ENCODE results near the gene SSR3. TPM values are rescaled to one million over a fixed set of nuclear protein-coding genes. Genes with fewer than 3 reads are reported as not detected.
A peak's percentile ranks its signal among the peaks of the same experiment; 100 is the strongest.
"Not testable (repeated sequence)": the region's sequence is repeated elsewhere in the genome, so short reads cannot be mapped to it uniquely, and the experiment has no call there.

The SSR3 gene
- total RNA-seq, 1 experiment from 2014 or later, result 197 TPM

DNA sequence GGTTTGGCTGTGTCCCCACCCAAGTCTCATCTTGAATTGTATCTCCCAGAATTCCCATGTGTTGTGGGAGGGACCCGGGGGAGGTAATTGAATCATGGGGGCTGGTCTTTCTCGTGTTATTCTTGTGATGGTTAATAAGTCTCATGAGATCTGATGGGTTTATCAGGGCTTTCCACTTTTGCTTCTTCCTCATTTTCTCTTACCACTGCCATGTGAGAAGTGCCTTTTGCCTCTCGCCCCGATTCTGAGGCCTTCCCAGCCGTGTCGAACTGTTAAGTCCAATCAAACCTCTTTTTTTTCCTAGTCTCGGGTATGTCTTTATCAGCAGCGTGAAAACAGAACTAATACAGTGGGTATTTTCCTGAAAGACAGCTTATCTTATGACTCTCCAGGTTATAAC, 14.1 kb upstream of the SSR3 start:
- H2AFZ ChIP-seq (ENCODE audit: low read length); H3K36me3 ChIP-seq (ENCODE audit: insufficient read depth, low read length); H3K9me3 ChIP-seq (ENCODE audit: low read length); H3K9ac ChIP-seq (ENCODE audit: low read length); H4K20me1 ChIP-seq (ENCODE audit: insufficient read depth, low read depth, low read length); H3K27me3 ChIP-seq (ENCODE audit: low read length); H3K9me2 ChIP-seq (replicated peaks; ENCODE audit: insufficient read depth, low read length); H3K79me2 ChIP-seq (ENCODE audit: low read length): not testable (repeated sequence)
- DNase-seq, result peak; percentile 78
- 0 out of 2 replicates have a peak overlapping the region, but pooled peaks have one; percentile 11 for H3K4me3 ChIP-seq (ENCODE audit: low read length)
- H3K4me2 ChIP-seq (ENCODE audit: low read depth, low read length, poor library complexity, severe bottlenecking), result peak overlapping the region; percentile 39
- H3K27ac ChIP-seq (ENCODE audit: low read length), result peak overlapping the region; percentile 58
- peaks cover 33% of the 10 kb centered on the region for H3K4me1 ChIP-seq (ENCODE audit: low read length)

DNA sequence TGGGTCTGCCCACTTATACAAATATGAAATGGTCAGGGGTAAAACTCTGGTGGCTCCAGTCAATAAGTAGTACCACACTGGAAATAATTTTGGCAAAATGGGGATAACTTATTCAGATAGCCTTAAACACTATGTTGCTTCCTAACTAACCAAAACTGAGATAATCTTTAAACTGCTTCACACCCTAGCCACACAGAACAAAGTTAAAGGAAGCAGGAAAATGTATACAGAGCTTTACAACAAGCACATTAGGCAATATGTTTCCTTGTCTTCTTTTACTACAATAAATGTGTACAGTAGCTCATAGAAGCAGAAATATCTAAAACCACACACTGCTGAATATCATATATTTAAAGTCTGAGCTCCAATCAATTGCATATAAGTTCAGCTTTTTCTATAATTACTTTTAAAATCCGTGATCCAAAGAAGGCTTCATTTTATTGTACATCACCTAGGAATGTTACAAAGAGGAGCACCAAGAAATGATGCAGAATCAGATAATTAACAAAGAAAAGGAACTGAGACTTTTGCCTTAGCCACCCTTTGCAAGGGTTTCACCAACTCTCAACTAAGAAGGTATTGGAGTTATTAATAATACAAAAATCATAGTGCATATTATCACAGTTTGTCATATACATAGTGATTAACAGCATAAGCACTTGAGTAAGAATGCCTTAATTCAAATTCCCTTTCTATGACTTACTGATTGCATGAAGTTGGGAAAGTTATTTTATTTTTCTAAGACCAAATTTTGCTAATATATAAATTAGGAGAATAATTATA, 9.2 kb upstream of the SSR3 start:
- Histone ChIP-seq H4K20me1 (ENCODE audit: insufficient read depth, low read depth, low read length) (no peaks in the 10 kb centered on the region), H3K9me2 (replicated peaks; ENCODE audit: insufficient read depth, low read length) (no peaks in the 10 kb centered on the region), H3K4me3 (ENCODE audit: low read length) (no peak overlapping the region), H3K9ac (ENCODE audit: low read length) (no peak overlapping the region), H3K4me2 (ENCODE audit: low read depth, low read length, poor library complexity, severe bottlenecking) (no peak overlapping the region), H3K27me3 (ENCODE audit: low read length) (no peaks in the 10 kb centered on the region), H3K9me3 (ENCODE audit: low read length) (no peaks in the 10 kb centered on the region), H3K36me3 (ENCODE audit: insufficient read depth, low read length) (no peaks in the 10 kb centered on the region), H3K79me2 (ENCODE audit: low read length) (no peaks in the 10 kb centered on the region), H3K27ac (ENCODE audit: low read length) (peak overlapping the region; percentile 12; the same call in 1 of the 2 replicates), H2AFZ (ENCODE audit: low read length) (peak overlapping the region; percentile 45; the same call in 1 of the 2 replicates), H3K4me1 (ENCODE audit: low read length) (peaks cover 59% of the 10 kb centered on the region)
- DNase-seq, result no peak

DNA sequence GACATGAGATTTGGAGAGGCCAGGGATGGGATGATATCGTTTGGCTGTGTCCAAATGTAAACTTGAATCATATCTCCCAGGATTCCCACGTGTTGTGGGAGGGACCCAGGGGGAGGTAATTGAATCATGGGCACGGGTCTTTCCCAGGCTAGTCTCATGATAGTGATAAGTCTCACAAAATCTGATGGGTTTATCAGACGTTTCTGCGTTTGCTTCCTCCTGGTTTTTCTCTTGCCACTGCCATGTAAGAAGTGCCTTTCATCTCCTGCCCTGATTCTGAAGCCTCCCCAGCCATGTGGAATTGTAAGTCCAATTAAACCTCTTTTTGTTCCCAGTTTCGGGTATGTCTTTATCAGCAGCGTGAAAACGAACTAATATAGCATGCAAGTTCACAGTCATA, 7.6 kb upstream of the SSR3 start:
- H3K27me3 ChIP-seq (ENCODE audit: low read length); H3K79me2 ChIP-seq (ENCODE audit: low read length); H4K20me1 ChIP-seq (ENCODE audit: insufficient read depth, low read depth, low read length); H2AFZ ChIP-seq (ENCODE audit: low read length); H3K4me3 ChIP-seq (ENCODE audit: low read length); H3K9ac ChIP-seq (ENCODE audit: low read length); H3K36me3 ChIP-seq (ENCODE audit: insufficient read depth, low read length); H3K27ac ChIP-seq (ENCODE audit: low read length); H3K9me2 ChIP-seq (replicated peaks; ENCODE audit: insufficient read depth, low read length); H3K9me3 ChIP-seq (ENCODE audit: low read length); DNase-seq; H3K4me2 ChIP-seq (ENCODE audit: low read depth, low read length, poor library complexity, severe bottlenecking): not testable (repeated sequence)
- H3K4me1 ChIP-seq (ENCODE audit: low read length), result peaks cover 70% of the 10 kb centered on the region

DNA sequence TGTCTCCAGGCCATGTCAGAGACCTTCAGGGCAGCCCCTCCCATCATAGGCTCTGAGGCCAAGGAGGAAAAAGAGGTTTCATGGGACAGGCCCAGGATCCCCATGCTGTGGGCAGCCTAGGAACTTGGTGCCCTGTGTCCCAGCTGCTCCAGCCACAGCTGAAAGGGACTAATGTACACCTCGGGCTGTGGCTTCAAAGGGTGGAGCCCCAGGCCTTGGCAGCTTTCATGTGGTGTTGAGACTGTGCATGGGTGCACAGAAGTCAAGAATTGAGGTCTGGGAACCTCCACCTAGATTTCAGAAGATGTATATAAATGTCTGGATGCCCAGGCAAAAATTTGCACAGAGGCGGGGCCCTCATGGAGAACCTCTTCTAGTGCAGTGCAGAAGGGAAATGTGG, 6.6 kb upstream of the SSR3 start:
- peak overlapping the region; percentile 94 for H3K27ac ChIP-seq (ENCODE audit: low read length)
- H4K20me1 ChIP-seq (ENCODE audit: insufficient read depth, low read depth, low read length), result no peaks in the 10 kb centered on the region
- DNase-seq, result no peak
- H3K27me3 ChIP-seq (ENCODE audit: low read length), result no peaks in the 10 kb centered on the region
- no peaks in the 10 kb centered on the region for H3K9me2 ChIP-seq (replicated peaks; ENCODE audit: insufficient read depth, low read length)
- H3K4me2 ChIP-seq (ENCODE audit: low read depth, low read length, poor library complexity, severe bottlenecking), result peak overlapping the region; percentile 57
- H3K36me3 ChIP-seq (ENCODE audit: insufficient read depth, low read length), result no peaks in the 10 kb centered on the region
- H3K9ac ChIP-seq (ENCODE audit: low read length), result peak overlapping the region; percentile 51
- H2AFZ ChIP-seq (ENCODE audit: low read length), result peak overlapping the region; percentile 57; the same call in 1 of the 2 replicates
- peaks cover 70% of the 10 kb centered on the region for H3K4me1 ChIP-seq (ENCODE audit: low read length)
- peak overlapping the region; percentile 42; the same call in 1 of the 2 replicates for H3K4me3 ChIP-seq (ENCODE audit: low read length)
- no peaks in the 10 kb centered on the region for H3K79me2 ChIP-seq (ENCODE audit: low read length)
- no peaks in the 10 kb centered on the region for H3K9me3 ChIP-seq (ENCODE audit: low read length)

DNA sequence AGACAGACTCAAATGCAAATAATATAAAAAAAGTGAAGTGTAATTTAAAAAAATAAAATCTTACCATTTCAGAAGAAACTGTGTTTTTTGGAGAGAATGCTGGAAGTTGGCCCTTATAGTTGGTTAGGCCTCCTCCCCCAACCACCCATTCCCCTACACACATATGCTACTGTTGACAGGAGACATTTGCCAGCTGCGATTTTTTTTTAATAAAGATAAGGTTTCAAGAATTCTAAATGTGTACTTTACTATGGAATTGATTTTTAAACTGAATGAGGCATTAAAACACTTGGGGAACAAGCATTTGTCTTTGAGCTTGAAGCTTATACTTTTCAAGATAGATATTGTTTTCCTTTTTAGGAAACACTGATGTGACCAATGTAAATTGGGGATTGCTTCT, 4.4 kb upstream of the SSR3 start:
- Histone ChIP-seq H3K4me1 (ENCODE audit: low read length) (peaks cover 78% of the 10 kb centered on the region), H3K9ac (ENCODE audit: low read length) (no peak overlapping the region), H3K4me3 (ENCODE audit: low read length) (no peak overlapping the region), H4K20me1 (ENCODE audit: insufficient read depth, low read depth, low read length) (no peaks in the 10 kb centered on the region), H3K4me2 (ENCODE audit: low read depth, low read length, poor library complexity, severe bottlenecking) (no peak overlapping the region), H3K9me2 (replicated peaks; ENCODE audit: insufficient read depth, low read length) (no peaks in the 10 kb centered on the region), H3K9me3 (ENCODE audit: low read length) (no peaks in the 10 kb centered on the region), H3K27ac (ENCODE audit: low read length) (peak overlapping the region; percentile 94), H2AFZ (ENCODE audit: low read length) (peak overlapping the region; percentile 77), H3K36me3 (ENCODE audit: insufficient read depth, low read length) (no peaks in the 10 kb centered on the region), H3K27me3 (ENCODE audit: low read length) (no peaks in the 10 kb centered on the region), H3K79me2 (ENCODE audit: low read length) (peaks cover 6% of the 10 kb centered on the region)
- no peak for DNase-seq

DNA sequence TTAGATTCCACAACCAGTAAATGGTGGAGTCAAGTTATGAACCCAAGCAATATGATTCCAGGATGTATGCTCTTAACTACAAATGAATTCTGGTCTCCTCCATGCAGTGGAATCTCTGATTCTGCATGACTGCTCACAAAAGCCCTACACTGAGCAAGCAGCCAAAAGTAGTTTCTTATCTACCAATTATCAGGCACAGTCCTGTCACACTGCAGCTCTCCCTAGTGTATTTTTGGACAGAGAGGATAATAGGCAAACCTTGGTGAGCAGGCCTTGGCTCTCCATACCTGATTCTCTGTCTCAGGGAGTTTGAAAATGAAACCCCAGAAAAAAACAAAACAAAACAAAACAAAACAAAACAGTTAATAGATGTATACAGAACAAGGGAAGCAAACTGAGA, 3.5 kb upstream of the SSR3 start:
- Histone ChIP-seq H4K20me1 (ENCODE audit: insufficient read depth, low read depth, low read length) (peaks cover 4% of the 10 kb centered on the region; the same call in 1 of the 2 replicates), H3K9ac (ENCODE audit: low read length) (0 out of 2 replicates have a peak overlapping the region, but pooled peaks have one; percentile 14), H3K36me3 (ENCODE audit: insufficient read depth, low read length) (peaks cover 4% of the 10 kb centered on the region; the same call in 1 of the 2 replicates), H3K4me1 (ENCODE audit: low read length) (peaks cover 76% of the 10 kb centered on the region), H3K27me3 (ENCODE audit: low read length) (no peaks in the 10 kb centered on the region), H3K9me3 (ENCODE audit: low read length) (no peaks in the 10 kb centered on the region), H3K79me2 (ENCODE audit: low read length) (peaks cover 15% of the 10 kb centered on the region), H2AFZ (ENCODE audit: low read length) (peak overlapping the region; percentile 77), H3K27ac (ENCODE audit: low read length) (peak overlapping the region; percentile 94), H3K9me2 (replicated peaks; ENCODE audit: insufficient read depth, low read length) (no peaks in the 10 kb centered on the region), H3K4me3 (ENCODE audit: low read length) (no peak overlapping the region), H3K4me2 (ENCODE audit: low read depth, low read length, poor library complexity, severe bottlenecking) (peak overlapping the region; percentile 24)
- no peak for DNase-seq

DNA sequence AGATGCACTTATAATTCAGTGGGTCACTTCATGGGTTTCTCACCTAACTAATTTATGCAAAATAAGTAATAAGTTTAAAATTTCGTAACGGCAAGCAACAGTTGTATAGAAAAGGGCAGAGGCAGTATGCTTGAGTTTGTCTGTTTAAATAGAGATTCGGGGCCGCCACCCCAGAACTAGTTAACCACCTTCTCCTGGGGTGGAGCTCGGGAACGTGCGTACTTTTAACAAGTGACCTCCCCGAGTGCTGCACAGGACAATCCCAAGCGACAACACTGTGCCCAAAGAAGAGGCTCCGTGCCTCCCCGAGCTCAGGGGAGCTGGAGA, 439 bp downstream of the SSR3 start:
- H3K4me3 ChIP-seq (ENCODE audit: low read length), result peak overlapping the region; percentile 94
- H3K9ac ChIP-seq (ENCODE audit: low read length), result peak overlapping the region; percentile 91
- H3K27ac ChIP-seq (ENCODE audit: low read length), result peak overlapping the region; percentile 26; the same call in 1 of the 2 replicates
- peaks cover 49% of the 10 kb centered on the region for H3K4me1 ChIP-seq (ENCODE audit: low read length)
- peak; percentile 53 for DNase-seq
- H3K79me2 ChIP-seq (ENCODE audit: low read length), result peaks cover 54% of the 10 kb centered on the region
- no peaks in the 10 kb centered on the region for H3K27me3 ChIP-seq (ENCODE audit: low read length)
- peak overlapping the region; percentile 93 for H3K4me2 ChIP-seq (ENCODE audit: low read depth, low read length, poor library complexity, severe bottlenecking)
- H2AFZ ChIP-seq (ENCODE audit: low read length), result peak overlapping the region; percentile 70; the same call in 1 of the 2 replicates
- no peaks in the 10 kb centered on the region for H3K9me3 ChIP-seq (ENCODE audit: low read length)
- H3K36me3 ChIP-seq (ENCODE audit: insufficient read depth, low read length), result peaks cover 40% of the 10 kb centered on the region
- H3K9me2 ChIP-seq (replicated peaks; ENCODE audit: insufficient read depth, low read length), result no peaks in the 10 kb centered on the region
- peaks cover 4% of the 10 kb centered on the region; the same call in 1 of the 2 replicates for H4K20me1 ChIP-seq (ENCODE audit: insufficient read depth, low read depth, low read length)

DNA sequence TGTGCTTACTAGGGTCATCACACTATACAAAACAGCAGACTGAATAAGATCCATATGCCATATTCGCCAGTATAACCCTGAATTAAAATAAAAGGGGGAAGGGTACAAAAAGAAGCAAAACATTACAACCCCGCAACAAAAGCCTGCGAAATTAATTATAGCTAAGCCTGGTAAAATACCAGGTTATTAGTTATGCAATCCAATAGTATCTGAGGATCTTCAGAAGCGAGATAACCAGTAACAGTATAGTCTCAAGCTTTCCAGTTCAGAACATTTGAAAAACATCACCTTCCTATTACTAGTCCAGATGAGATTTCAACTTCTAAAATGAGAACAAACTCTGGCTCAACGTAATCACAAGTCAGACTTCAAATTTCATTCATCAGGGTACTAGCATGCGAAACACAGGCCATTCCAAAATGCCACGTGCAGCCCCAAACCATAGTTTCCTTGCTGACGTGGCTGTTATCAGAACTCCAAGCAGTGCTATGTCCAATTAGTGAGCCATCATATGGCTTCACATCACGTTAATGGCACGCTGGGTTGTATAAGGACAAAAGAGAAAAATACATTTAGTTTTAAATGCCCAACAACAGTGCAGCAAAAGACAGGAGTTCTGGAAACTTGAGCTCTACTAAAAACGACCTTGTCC, 1.1 kb downstream of the SSR3 start:
- Histone ChIP-seq H3K27ac (ENCODE audit: low read length) (peak overlapping the region; percentile 26; the same call in 1 of the 2 replicates), H3K36me3 (ENCODE audit: insufficient read depth, low read length) (peaks cover 46% of the 10 kb centered on the region)

More for the DNA sequence above, 1.1 kb downstream of the SSR3 start:
- H3K4me3 ChIP-seq (ENCODE audit: low read length), result peak overlapping the region; percentile 94
- H3K79me2 ChIP-seq (ENCODE audit: low read length), result peaks cover 61% of the 10 kb centered on the region
- peaks cover 4% of the 10 kb centered on the region; the same call in 1 of the 2 replicates for H4K20me1 ChIP-seq (ENCODE audit: insufficient read depth, low read depth, low read length)
- peak overlapping the region; percentile 93 for H3K4me2 ChIP-seq (ENCODE audit: low read depth, low read length, poor library complexity, severe bottlenecking)
- H3K4me1 ChIP-seq (ENCODE audit: low read length), result peaks cover 42% of the 10 kb centered on the region
- no peaks in the 10 kb centered on the region for H3K9me3 ChIP-seq (ENCODE audit: low read length)
- no peaks in the 10 kb centered on the region for H3K9me2 ChIP-seq (replicated peaks; ENCODE audit: insufficient read depth, low read length)
- H3K9ac ChIP-seq (ENCODE audit: low read length), result peak overlapping the region; percentile 91
- peak; percentile 63 for DNase-seq
- H2AFZ ChIP-seq (ENCODE audit: low read length), result no peak overlapping the region
- H3K27me3 ChIP-seq (ENCODE audit: low read length), result no peaks in the 10 kb centered on the region
